IMR-90 (cell line): ENCODE results near the gene KDM4B. TPM values are rescaled to one million over a fixed set of nuclear protein-coding genes. Genes with fewer than 3 reads are reported as not detected.

Source experiments
- ATAC-seq: fragments of 200-7000 bp; cut with Tn5 transposase; 2 replicates; pipeline ENCODE4 v1.9.1; 2020; ENCODE audit warnings: low read depth, mild to moderate bottlenecking, moderate library complexity
- BruUV-seq: library from RNA; stranded (reverse); fragments of 400-500 nt; replicated peaks from 2 replicates; lab custom pipeline; 2021; lab: Mats Ljungman, UMichigan
- CTCF ChIA-PET: fragments of 300-600 bp; formaldehyde crosslinking; extraction: SDS; loops from one replicate; lab custom pipeline; 2021; ENCODE audit warnings: antibody characterized with exemption; lab: Yijun Ruan, JAX
- POLR2A ChIA-PET: fragments of 300-600 bp; sonication (Branson Sonifier 250); formaldehyde crosslinking; loops from one replicate; lab custom pipeline; 2022; ENCODE audit warnings: antibody characterized with exemption; ENCODE audit not compliant: unreplicated experiment; lab: Charles Lee
- DNase-seq: peaks from one replicate; pipeline ENCODE4 v3.0.0; 2013
- H2AFZ ChIP-seq: replicated peaks from 2 replicates; pipeline ENCODE3; 2013; ENCODE audit warnings: low read length, mild to moderate bottlenecking; ENCODE audit not compliant: poor library complexity
- H2AK5ac ChIP-seq: 2 replicates; pipeline ENCODE4 v1.6.1; 2013; ENCODE audit warnings: low read depth, low read length, inconsistent platforms
- H2AK9ac ChIP-seq: replicated peaks from 2 replicates; pipeline ENCODE3; 2013; ENCODE audit warnings: mild to moderate bottlenecking, low read depth, low read length, moderate library complexity; ENCODE audit not compliant: poor library complexity
- H2BK120ac ChIP-seq: 2 replicates; pipeline ENCODE4 v1.6.1; 2013; ENCODE audit warnings: low read depth, low read length, inconsistent platforms
- H2BK15ac ChIP-seq: 3 replicates; pipeline ENCODE4 v1.6.1; 2013; ENCODE audit warnings: low read depth, low read length, inconsistent platforms
- H2BK20ac ChIP-seq: 2 replicates; pipeline ENCODE4 v1.6.1; 2013; ENCODE audit warnings: low read depth, mild to moderate bottlenecking, inconsistent platforms, low read length, moderate library complexity
- H2BK5ac ChIP-seq: 2 replicates; pipeline ENCODE4 v1.6.1; 2013; ENCODE audit warnings: mild to moderate bottlenecking, low read depth, low read length, inconsistent platforms; ENCODE audit not compliant: poor library complexity, severe bottlenecking
- H3K14ac ChIP-seq: replicated peaks from 2 replicates; pipeline ENCODE4 v1.6.1; 2013; ENCODE audit warnings: low read depth, low read length, inconsistent platforms
- H3K18ac ChIP-seq: 2 replicates; pipeline ENCODE4 v1.6.1; 2013; ENCODE audit warnings: low read depth, low read length, control low read depth
- H3K23ac ChIP-seq: 2 replicates; pipeline ENCODE4 v1.6.1; 2013; ENCODE audit warnings: low read depth, low read length, inconsistent platforms
- H3K27ac ChIP-seq: 2 replicates; pipeline ENCODE4 v1.5.1; 2013; ENCODE audit warnings: mild to moderate bottlenecking, control low read depth, low read length; ENCODE audit not compliant: insufficient read depth
- H3K27me3 ChIP-seq: 2 replicates; pipeline ENCODE4 v1.6.1; 2013; ENCODE audit warnings: low read length; ENCODE audit not compliant: control insufficient read depth, insufficient read depth
- H3K36me3 ChIP-seq: 2 replicates; pipeline ENCODE4 v1.6.1; 2013; ENCODE audit warnings: low read length, mixed read lengths; ENCODE audit not compliant: control insufficient read depth, insufficient read depth
- H3K4ac ChIP-seq: 2 replicates; pipeline ENCODE4 v1.6.1; 2013; ENCODE audit warnings: low read depth, low read length, inconsistent platforms
- H3K4me1 ChIP-seq: 2 replicates; pipeline ENCODE4 v1.6.1; 2013; ENCODE audit warnings: low read length, mixed read lengths; ENCODE audit not compliant: control insufficient read depth, insufficient read depth
- H3K4me2 ChIP-seq: 2 replicates; pipeline ENCODE4 v1.6.1; 2013; ENCODE audit warnings: low read depth, mild to moderate bottlenecking, control low read depth, low read length, moderate library complexity
- H3K4me3 ChIP-seq: 2 replicates; pipeline ENCODE4 v1.5.1; 2013; ENCODE audit warnings: low read depth, mild to moderate bottlenecking, control low read depth, low read length, moderate library complexity; ENCODE audit not compliant: insufficient read depth
- H3K56ac ChIP-seq: 2 replicates; pipeline ENCODE4 v1.6.1; 2013; ENCODE audit warnings: low read length, inconsistent platforms; ENCODE audit not compliant: insufficient read depth; ENCODE audit errors: extremely low read depth
- H3K79me1 ChIP-seq, 2 experiments: 2 replicates each; pipeline ENCODE4 v1.6.1; 2013; ENCODE audit warnings: low read length in 2 of 2, inconsistent platforms in 1 of 2, low read depth in 1 of 2
- H3K9ac ChIP-seq: 2 replicates; pipeline ENCODE4 v1.6.1; 2013; ENCODE audit warnings: low read depth, low read length, control low read depth
- H3K9me1 ChIP-seq: 2 replicates; pipeline ENCODE4 v1.6.1; 2013; ENCODE audit warnings: low read length, inconsistent platforms; ENCODE audit not compliant: insufficient read depth
- H3K9me3 ChIP-seq: 2 replicates; pipeline ENCODE4 v1.6.1; 2013; ENCODE audit warnings: low read length; ENCODE audit not compliant: control insufficient read depth, insufficient read depth
- H4K20me1 ChIP-seq: 2 replicates; pipeline ENCODE4 v1.6.1; 2013; ENCODE audit warnings: low read length, inconsistent platforms; ENCODE audit not compliant: insufficient read depth
- H4K5ac ChIP-seq: 2 replicates; pipeline ENCODE4 v1.6.1; 2013; ENCODE audit warnings: mild to moderate bottlenecking, low read depth, low read length, control low read depth
- H4K8ac ChIP-seq, 2 experiments: 2 replicates each; pipeline ENCODE4 v1.6.1; 2013; ENCODE audit warnings: low read depth in 2 of 2, low read length in 2 of 2, control low read depth in 1 of 2, inconsistent platforms in 1 of 2
- H4K91ac ChIP-seq: 2 replicates; pipeline ENCODE4 v1.6.1; 2013; ENCODE audit warnings: low read depth, low read length, inconsistent platforms; ENCODE audit not compliant: insufficient read depth
- BHLHE40 ChIP-seq: fragments of 150-350 bp; IDR thresholded peaks from 2 replicates; pipeline ENCODE4 v1.6.1; 2016; ENCODE audit warnings: mild to moderate bottlenecking, low read depth, low read length
- CEBPB ChIP-seq: IDR thresholded peaks from 2 replicates; pipeline ENCODE4 v1.6.1; 2012; ENCODE audit warnings: low read depth, low read length, improper control_type of control experiment
- CHD1 ChIP-seq: IDR thresholded peaks from 2 replicates; pipeline ENCODE4 v1.6.1; 2012; ENCODE audit warnings: low read depth, low read length, improper control_type of control experiment
- ELK1 ChIP-seq: fragments of 150-350 bp; IDR thresholded peaks from 2 replicates; pipeline ENCODE4 v1.6.1; 2016; ENCODE audit warnings: low read depth, mild to moderate bottlenecking, low read length, moderate library complexity, borderline replicate concordance
- FOS ChIP-seq: fragments of 150-350 bp; IDR thresholded peaks from 2 replicates; pipeline ENCODE4 v1.6.1; 2016; ENCODE audit warnings: low read depth, low read length
- MAFK ChIP-seq: IDR thresholded peaks from 2 replicates; pipeline ENCODE4 v1.6.1; 2012; ENCODE audit warnings: low read depth, low read length, improper control_type of control experiment
- MAZ ChIP-seq: IDR thresholded peaks from 2 replicates; pipeline ENCODE4 v1.6.1; 2012; ENCODE audit warnings: low read depth, mild to moderate bottlenecking, low read length, improper control_type of control experiment, moderate library complexity, borderline replicate concordance
- NFE2L2 ChIP-seq: fragments of 150-350 bp; IDR thresholded peaks from 2 replicates; pipeline ENCODE4 v1.6.1; 2016; ENCODE audit warnings: low read depth, mild to moderate bottlenecking, low read length
- POLR2A ChIP-seq: IDR thresholded peaks from 2 replicates; pipeline ENCODE4 v1.6.1; 2012; ENCODE audit warnings: mild to moderate bottlenecking, low read depth, low read length
- RAD21 ChIP-seq: IDR thresholded peaks from 2 replicates; pipeline ENCODE4 v1.6.1; 2012; ENCODE audit warnings: low read length, improper control_type of control experiment
- RCOR1 ChIP-seq: IDR thresholded peaks from 2 replicates; pipeline ENCODE4 v1.6.1; 2012; ENCODE audit warnings: mild to moderate bottlenecking, low read length, improper control_type of control experiment; ENCODE audit not compliant: insufficient replicate concordance
- RFX5 ChIP-seq: IDR thresholded peaks from 2 replicates; pipeline ENCODE4 v1.8.0; 2012; ENCODE audit warnings: low read depth, mild to moderate bottlenecking, low read length, moderate library complexity
- SMC3 ChIP-seq: fragments of 150-350 bp; IDR thresholded peaks from 2 replicates; pipeline ENCODE4 v1.6.1; 2016; ENCODE audit warnings: low read depth, mild to moderate bottlenecking, antibody characterized with exemption, low read length, moderate library complexity
- USF2 ChIP-seq: fragments of 150-350 bp; IDR thresholded peaks from 2 replicates; pipeline ENCODE4 v1.6.1; 2017; ENCODE audit warnings: mild to moderate bottlenecking, antibody characterized with exemption, low read length, low read depth
- WGBS, 2 experiments: methylation state at CpG; one replicate each; pipeline versions ENCODE4 v1.1.5 to v1.1.7; 2013; ENCODE audit warnings: missing lambda C conversion rate in 2 of 2; ENCODE audit not compliant: insufficient read length in 1 of 2; ENCODE audit errors: extremely low coverage in 2 of 2; 5-methylcytosine and 5-hydroxymethylcytosine counted together
- dilution Hi-C: fragments of 300-500 bp; cut with HindIII; formaldehyde crosslinking; loops from one replicate; pipeline ENCODE4 v1.14.3; 2018; ENCODE audit warnings: low sequenced_read_pairs; ENCODE audit not compliant: unreplicated experiment
- in situ Hi-C: fragments of 300-500 bp; cut with MboI; formaldehyde crosslinking; loops from 3 replicates; pipeline ENCODE4 v1.14.3; 2019; ENCODE audit warnings: low sequenced_read_pairs, inconsistent platforms, mixed read lengths
- intact Hi-C: fragments of 100-400 bp; cut with micrococcal nuclease; formaldehyde crosslinking; loops from 2 replicates; pipeline ENCODE4 v1.10.0; 2022
- polyA plus RNA-seq, 3 experiments: library from polyadenylated mRNA; depleted of rRNA; stranded (reverse); fragments of >200 nt; gene quantifications; 2 replicates each; pipeline ENCODE4 v1.2.3, GENCODE V29; 2012; ENCODE audit warnings: low replicate concordance in 1 of 3
- total RNA-seq: library from RNA; depleted of rRNA; stranded (reverse); fragments of >200 nt; gene quantifications from 2 replicates; pipeline ENCODE4 v1.2.3, GENCODE V29; 2012
- TF ChIP-seq, protein P1 (sequence below): conservative IDR thresholded peaks from 2 replicates; pipeline ENCODE4 v1.5.1; 2012; ENCODE audit warnings: mild to moderate bottlenecking, low read depth, low read length, improper control_type of control experiment

KDM4B gene
- total and polyA plus RNA-seq, 2 of the 4 experiments (the other 2 are of a cell fraction): 5.0 to 17.9 TPM

- POLR2A ChIA-PET: no interaction called here
- Histone ChIP-seq H3K18ac (no peak overlapping the region), H2AFZ (no peak overlapping the region), H3K4me3 (no peak overlapping the region), H4K20me1 (peaks cover 8% of the 10 kb centered on the region; the same call in 1 of the 2 replicates), H3K23ac (no peak overlapping the region), H4K5ac (no peak overlapping the region), H3K9me1 (no peaks in the 10 kb centered on the region), H3K27me3 (no peaks in the 10 kb centered on the region), H2AK5ac (no peak overlapping the region), H2BK5ac (no peak overlapping the region), H4K91ac (no peak overlapping the region), H3K4ac (no peak overlapping the region), H3K9me3 (no peaks in the 10 kb centered on the region), H2BK20ac (no peak overlapping the region), H2BK120ac (no peak overlapping the region), H3K56ac (no peak overlapping the region), H3K9ac (no peak overlapping the region), H3K14ac (no peak overlapping the region), H3K36me3 (peaks cover 65% of the 10 kb centered on the region), H2BK15ac (no peak overlapping the region), H3K4me2 (no peak overlapping the region), H4K8ac (no peak overlapping the region), H3K79me1 (peaks cover 0 to 4% of the 10 kb centered on the region in 2 experiments; a peak in 1 of 4 replicates), H3K4me1 (no peaks in the 10 kb centered on the region), H3K27ac (no peak overlapping the region), H2AK9ac (no peak overlapping the region)
- dilution Hi-C loops (no loop called here), in situ Hi-C loops (no loop called here), intact Hi-C loops (no loop called here)
- TF ChIP-seq, protein P1, sequence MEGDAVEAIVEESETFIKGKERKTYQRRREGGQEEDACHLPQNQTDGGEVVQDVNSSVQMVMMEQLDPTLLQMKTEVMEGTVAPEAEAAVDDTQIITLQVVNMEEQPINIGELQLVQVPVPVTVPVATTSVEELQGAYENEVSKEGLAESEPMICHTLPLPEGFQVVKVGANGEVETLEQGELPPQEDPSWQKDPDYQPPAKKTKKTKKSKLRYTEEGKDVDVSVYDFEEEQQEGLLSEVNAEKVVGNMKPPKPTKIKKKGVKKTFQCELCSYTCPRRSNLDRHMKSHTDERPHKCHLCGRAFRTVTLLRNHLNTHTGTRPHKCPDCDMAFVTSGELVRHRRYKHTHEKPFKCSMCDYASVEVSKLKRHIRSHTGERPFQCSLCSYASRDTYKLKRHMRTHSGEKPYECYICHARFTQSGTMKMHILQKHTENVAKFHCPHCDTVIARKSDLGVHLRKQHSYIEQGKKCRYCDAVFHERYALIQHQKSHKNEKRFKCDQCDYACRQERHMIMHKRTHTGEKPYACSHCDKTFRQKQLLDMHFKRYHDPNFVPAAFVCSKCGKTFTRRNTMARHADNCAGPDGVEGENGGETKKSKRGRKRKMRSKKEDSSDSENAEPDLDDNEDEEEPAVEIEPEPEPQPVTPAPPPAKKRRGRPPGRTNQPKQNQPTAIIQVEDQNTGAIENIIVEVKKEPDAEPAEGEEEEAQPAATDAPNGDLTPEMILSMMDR: no peak
- no peak for TF ChIP-seq CHD1
- no peak for TF ChIP-seq POLR2A
- no peak for TF ChIP-seq BHLHE40
- TF ChIP-seq MAZ: no peak
- no peak for TF ChIP-seq MAFK
- TF ChIP-seq NFE2L2: no peak
- TF ChIP-seq FOS: no peak
- TF ChIP-seq ELK1: no peak
- TF ChIP-seq RCOR1: no peak
- no peak for TF ChIP-seq SMC3
- no peak for TF ChIP-seq CEBPB
- TF ChIP-seq RFX5: no peak
- TF ChIP-seq USF2: no peak
- no peak for TF ChIP-seq RAD21
- CTCF ChIA-PET: no interaction called here
- BruUV-seq: no TSS peak
- DNase-seq: no peak
- no peak for ATAC-seq
- 97% methylated on average over 5 of the region's 10 CpGs; no CpG with 5 or more reads in 1 of the 2 experiments for WGBS, 2 experiments
These were observed 165.8 kb downstream of the KDM4B start for GRCh38 chr19:5134691-5135090.
